Smooth muscle cell (in vitro differentiated cells): ENCODE results near the gene HTD2. TPM values are rescaled to one million over a fixed set of nuclear protein-coding genes. Genes with fewer than 3 reads are reported as not detected.

ENCODE experiments used
- DNase-seq: peaks from one replicate; lab custom pipeline; 2025; ENCODE audit not compliant: unreplicated experiment; lab: John Stamatoyannopoulos, UW
- H2AFZ ChIP-seq: fragments of 200-600 bp; sonication (generic); 2 replicates; pipeline ENCODE4 v1.6.0; 2016; ENCODE audit warnings: antibody characterized with exemption, low read depth, mild to moderate bottlenecking
- H3F3A ChIP-seq: fragments of 200-600 bp; sonication (generic); 2 replicates; pipeline ENCODE4 v1.6.0; 2017; ENCODE audit warnings: antibody characterized with exemption, low read depth
- H3K27ac ChIP-seq: fragments of 200-600 bp; sonication (generic); 2 replicates; pipeline ENCODE4 v1.5.1; 2016; ENCODE audit warnings: low read depth, mild to moderate bottlenecking
- H3K27me3 ChIP-seq: fragments of 200-600 bp; sonication (generic); 2 replicates; pipeline ENCODE4 v1.6.1; 2016; ENCODE audit warnings: low read depth, mild to moderate bottlenecking
- H3K36me3 ChIP-seq: fragments of 200-600 bp; sonication (generic); 2 replicates; pipeline ENCODE4 v1.5.1; 2016; ENCODE audit warnings: low read depth
- H3K4me1 ChIP-seq: fragments of 200-600 bp; sonication (generic); 2 replicates; pipeline ENCODE4 v1.5.1; 2016; ENCODE audit warnings: low read depth
- H3K4me2 ChIP-seq: fragments of 200-600 bp; sonication (generic); 2 replicates; pipeline ENCODE4 v1.6.0; 2016; ENCODE audit warnings: mild to moderate bottlenecking
- H3K4me3 ChIP-seq: fragments of 200-600 bp; sonication (generic); 2 replicates; pipeline ENCODE4 v1.5.1; 2016; ENCODE audit warnings: mild to moderate bottlenecking
- H3K79me2 ChIP-seq: fragments of 200-600 bp; sonication (generic); 2 replicates; pipeline ENCODE4 v1.6.0; 2016; ENCODE audit warnings: low read depth, mild to moderate bottlenecking
- H3K9ac ChIP-seq: fragments of 200-600 bp; sonication (generic); 2 replicates; pipeline ENCODE4 v1.6.0; 2016; ENCODE audit warnings: low read depth
- H3K9me3 ChIP-seq: fragments of 200-600 bp; sonication (generic); replicated peaks from 2 replicates; pipeline ENCODE4 v1.5.1; 2016; ENCODE audit warnings: low read depth
- H4K20me1 ChIP-seq: fragments of 200-600 bp; sonication (generic); 2 replicates; pipeline ENCODE4 v1.6.0; 2016; ENCODE audit warnings: low read depth
- CTCF ChIP-seq: fragments of 200-600 bp; sonication (generic); IDR thresholded peaks from 2 replicates; pipeline ENCODE4 v1.5.1; 2017; ENCODE audit warnings: borderline replicate concordance, mild to moderate bottlenecking, antibody characterized with exemption; ENCODE audit not compliant: insufficient read depth, poor library complexity, severe bottlenecking
- whole genome bisulfite sequencing: methylation state at CpG from one replicate; pipeline ENCODE4 v1.1.7; 2016; ENCODE audit warnings: low lambda C conversion rate; 5-methylcytosine and 5-hydroxymethylcytosine counted together
- polyA plus RNA-seq: library from polyadenylated mRNA; unstranded; fragments of >200 nt; fragmentation: Nextera tagmentation; extraction: Ambion mirVana; gene quantifications from 2 replicates; pipeline ENCODE4 v1.2.1, GENCODE V29; 2016
- total RNA-seq: library from RNA; depleted of rRNA; stranded (reverse); fragments of >200 nt; gene quantifications from 2 replicates; pipeline ENCODE4 v1.2.3, GENCODE V29; 2014

Gene HTD2
- total and polyA plus RNA-seq, 2 experiments from 2014 or later: 19.6 to 19.7 TPM

GRCh38 chr3:58326267-58326900, 20.1 kb downstream of the HTD2 start:
- peaks cover 6% of the 10 kb centered on the region for H3K4me1 ChIP-seq
- no peaks in the 10 kb centered on the region for H3K79me2 ChIP-seq
- no peak for TF ChIP-seq CTCF
- WGBS: 93% methylated on average over 8 of the region's 8 CpGs
- H3K9ac ChIP-seq: no peak overlapping the region
- no peak overlapping the region for H3K27ac ChIP-seq
- H3K4me3 ChIP-seq: no peak overlapping the region
- no peaks in the 10 kb centered on the region for H3K27me3 ChIP-seq
- H3K4me2 ChIP-seq: no peak overlapping the region
- peaks cover 1% of the 10 kb centered on the region for H4K20me1 ChIP-seq
- H3K9me3 ChIP-seq: no peaks in the 10 kb centered on the region
- H2AFZ ChIP-seq: no peak overlapping the region
- no peaks in the 10 kb centered on the region for H3F3A ChIP-seq
- no peaks in the 10 kb centered on the region for H3K36me3 ChIP-seq
- DNase-seq: no peak

GRCh38 chr3:58329150-58329921, 23.0 kb downstream of the HTD2 start:
- Histone ChIP-seq H3F3A (no peaks in the 10 kb centered on the region), H3K27me3 (no peaks in the 10 kb centered on the region), H3K36me3 (no peaks in the 10 kb centered on the region), H3K79me2 (peaks cover 12% of the 10 kb centered on the region), H3K4me3 (no peak overlapping the region), H3K9ac (no peak overlapping the region), H3K27ac (no peak overlapping the region), H3K9me3 (no peaks in the 10 kb centered on the region), H2AFZ (no peak overlapping the region), H3K4me1 (peaks cover 18% of the 10 kb centered on the region), H3K4me2 (no peak overlapping the region), H4K20me1 (no peaks in the 10 kb centered on the region)
- DNase-seq: no peak
- no peak for TF ChIP-seq CTCF
- WGBS: 92% methylated on average over 8 of the region's 8 CpGs

- no peak overlapping the region for H3K27ac ChIP-seq
- H3K9ac ChIP-seq: no peak overlapping the region
- H3F3A ChIP-seq: no peaks in the 10 kb centered on the region
- no peaks in the 10 kb centered on the region for H4K20me1 ChIP-seq
- 98% methylated on average over 5 of the region's 5 CpGs for WGBS
- no peak overlapping the region for H3K4me3 ChIP-seq
- no peak overlapping the region for H3K4me2 ChIP-seq
- no peaks in the 10 kb centered on the region for H3K27me3 ChIP-seq
- peaks cover 14% of the 10 kb centered on the region for H3K79me2 ChIP-seq
- no peak for TF ChIP-seq CTCF
- no peaks in the 10 kb centered on the region for H3K36me3 ChIP-seq
- peaks cover 21% of the 10 kb centered on the region for H3K4me1 ChIP-seq
- H2AFZ ChIP-seq: no peak overlapping the region
- DNase-seq: no peak
- no peaks in the 10 kb centered on the region for H3K9me3 ChIP-seq
Measured at GRCh38 chr3:58329922-58330413, 23.6 kb downstream of the HTD2 start.
